Glomerular endothelial cell (primary cell): ENCODE data around the gene PLD6. TPM values are rescaled to one million over a fixed set of nuclear protein-coding genes. Genes with fewer than 3 reads are reported as not detected.

Experiments
- DNase-seq: peaks from one replicate; pipeline ENCODE4 v3.0.0-alpha.2; 2011; ENCODE audit warnings: low read depth, low spot score; ENCODE audit errors: extremely low read depth
- total RNA-seq: library from RNA; depleted of rRNA; stranded (reverse); fragments of >200 nt; gene quantifications from 2 replicates; pipeline ENCODE4 v1.2.3, GENCODE V29; 2015

The PLD6 gene
- total RNA-seq, 1 donor from 2014 or later, result 2.0 TPM

GRCh38 chr17:17227608-17228520 lies 21.7 kb upstream of the PLD6 start:
- DNase-seq, result no peak

DNA sequence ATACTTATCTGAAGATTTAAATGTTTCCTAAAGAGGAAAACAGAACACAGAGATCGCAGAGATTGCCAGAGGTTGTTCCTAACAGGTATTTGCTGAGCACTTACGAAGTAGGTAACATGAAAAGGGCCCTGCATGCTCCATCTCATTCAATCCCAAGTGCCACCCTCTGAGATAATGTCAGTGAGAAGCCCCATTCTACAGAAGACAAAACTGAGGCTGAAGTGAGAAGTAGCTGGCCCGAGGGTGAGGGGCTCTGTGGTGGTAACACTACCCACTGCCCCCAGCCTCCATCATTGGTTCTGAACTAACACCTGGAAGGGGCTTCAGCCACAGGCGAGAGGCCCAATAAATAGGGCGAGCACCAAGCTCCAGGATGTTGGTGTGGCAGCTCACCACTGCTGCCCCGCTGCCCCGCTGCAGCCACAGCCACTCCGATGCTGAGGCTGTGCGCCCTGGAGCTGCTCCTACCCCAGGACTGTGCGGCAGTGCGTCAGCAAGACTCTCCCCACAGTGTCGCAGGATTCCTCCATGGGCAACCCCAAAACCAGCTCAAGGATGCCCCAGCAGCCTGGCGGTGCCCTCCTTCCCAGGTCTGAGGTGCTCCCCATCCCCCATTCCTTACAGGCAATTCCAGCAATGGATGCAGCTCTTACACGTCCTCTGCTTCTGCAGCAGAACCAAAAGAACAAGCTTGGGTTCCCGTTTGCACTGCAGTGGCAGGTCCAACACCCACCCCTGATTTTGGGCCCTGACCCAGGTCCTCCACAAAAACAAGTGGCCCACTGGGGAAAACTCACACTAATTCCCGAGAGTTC lies 20.5 kb upstream of the PLD6 start:
- no peak for DNase-seq

DNA sequence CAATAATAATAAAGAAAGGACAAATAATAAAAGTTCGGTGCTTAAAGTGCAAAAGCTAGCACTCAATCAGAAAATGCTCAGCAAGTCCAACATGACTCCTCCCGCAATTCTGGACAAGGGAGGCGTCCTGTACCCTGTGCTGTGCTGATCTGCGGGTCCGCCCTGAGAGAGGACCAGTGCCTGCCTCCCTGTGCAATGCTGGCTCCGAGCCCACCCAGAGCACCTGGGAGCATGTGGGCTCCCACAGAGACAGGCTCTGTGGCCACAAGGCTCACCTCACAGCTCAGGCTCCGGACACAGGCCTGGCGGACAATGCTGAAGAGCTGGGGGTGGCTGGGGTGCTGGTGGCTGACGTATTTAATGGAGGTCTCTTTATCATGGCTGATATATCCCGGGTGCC lies 19.8 kb upstream of the PLD6 start:
- no peak for DNase-seq

DNA sequence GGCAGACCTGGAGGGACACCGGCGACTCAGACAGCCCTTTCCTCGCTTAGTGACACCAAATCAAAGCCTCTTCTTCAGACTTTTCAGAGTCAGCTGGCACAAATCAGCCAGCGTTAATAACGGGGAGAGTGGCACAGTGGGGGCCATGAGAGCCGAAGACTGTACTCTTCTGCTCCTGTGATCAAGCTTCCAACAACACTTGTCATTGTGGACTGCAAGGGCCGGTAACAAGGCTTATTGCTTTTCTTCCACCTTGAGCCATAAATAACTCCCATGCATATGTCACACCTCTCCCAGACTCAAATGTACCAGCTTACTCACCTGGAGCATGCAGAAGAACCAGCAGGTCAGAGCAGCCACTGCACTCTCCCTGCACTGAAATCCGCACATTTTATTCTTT lies 18.0 kb upstream of the PLD6 start:
- no peak for DNase-seq

GRCh38 chr17:17223736-17224135 lies 17.6 kb upstream of the PLD6 start:
- DNase-seq, result no peak

GRCh38 chr17:17221329-17221728 lies 15.2 kb upstream of the PLD6 start:
- no peak for DNase-seq

- DNase-seq, result no peak
Observed at GRCh38 chr17:17220529-17220928, 14.4 kb upstream of the PLD6 start.

DNA sequence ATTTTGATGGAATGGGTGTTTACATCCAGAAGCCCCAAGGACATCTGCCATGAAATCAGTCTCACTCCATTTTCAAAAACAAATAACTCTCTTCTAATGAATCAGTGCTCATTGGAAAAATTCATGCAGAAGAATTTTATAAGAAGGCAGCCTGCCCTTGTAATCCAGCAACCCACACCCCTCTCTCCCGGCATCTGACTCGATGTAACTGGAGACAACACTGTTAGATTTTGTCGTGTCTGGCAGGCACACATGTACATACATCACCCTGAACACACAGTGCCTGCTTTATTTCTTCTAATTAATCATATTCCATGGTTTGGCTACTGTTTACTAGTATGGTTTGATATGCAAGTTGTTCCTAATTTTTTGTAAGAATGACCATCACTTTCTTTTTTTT lies 11.9 kb upstream of the PLD6 start:
- DNase-seq, result no peak

- no peak for DNase-seq
Observed at GRCh38 chr17:17216776-17217175, 10.6 kb upstream of the PLD6 start.

- DNase-seq, result no peak
Observed at GRCh38 chr17:17216236-17216635, 10.1 kb upstream of the PLD6 start.

- no peak for DNase-seq
Observed at GRCh38 chr17:17215575-17215974, 9.4 kb upstream of the PLD6 start.

- no peak for DNase-seq
Observed at GRCh38 chr17:17214646-17215436, 8.7 kb upstream of the PLD6 start.

GRCh38 chr17:17213775-17214174 lies 7.6 kb upstream of the PLD6 start:
- DNase-seq, result no peak

GRCh38 chr17:17207998-17208397 lies 1.9 kb upstream of the PLD6 start:
- DNase-seq, result no peak

GRCh38 chr17:17206913-17207335 lies 791 bp upstream of the PLD6 start:
- no peak for DNase-seq

DNA sequence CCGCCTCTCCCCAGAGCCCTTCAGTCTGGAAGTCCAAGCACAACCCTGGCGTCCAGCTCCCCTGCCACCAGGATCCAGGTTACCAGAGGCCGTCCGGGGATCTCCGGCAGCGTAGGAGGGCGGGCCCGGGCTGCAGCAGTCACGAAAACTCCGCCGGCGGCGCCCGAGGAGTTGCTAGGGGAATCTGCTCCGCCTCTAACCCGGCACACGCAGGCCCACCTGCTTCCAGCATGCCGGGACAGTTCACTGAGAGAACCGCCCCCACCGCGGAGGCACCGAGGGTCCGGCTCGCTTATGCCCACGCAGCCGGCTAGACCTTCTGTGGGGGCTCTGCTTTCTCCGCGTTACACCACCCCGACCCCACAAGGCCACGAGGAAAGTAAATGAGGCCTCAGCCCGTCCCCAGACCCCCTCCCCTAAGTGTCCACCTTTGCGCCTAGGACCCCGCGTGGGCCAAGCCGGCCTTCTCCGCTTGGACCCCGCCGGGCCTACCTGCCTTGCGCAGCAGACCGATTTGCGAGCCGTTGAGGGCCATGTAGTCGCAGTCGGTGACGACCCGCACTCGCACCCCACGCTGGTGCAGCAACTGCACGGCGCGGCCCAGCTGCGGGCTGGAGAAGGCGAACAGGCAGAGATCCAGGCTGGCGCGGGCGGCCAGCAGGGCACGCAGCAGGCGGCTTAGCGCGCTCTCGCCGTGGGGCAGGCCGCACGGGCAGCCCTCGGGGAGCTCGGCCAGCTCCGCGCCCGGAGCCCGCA lies 587 bp downstream of the PLD6 start:
- DNase-seq, result no peak

DNA sequence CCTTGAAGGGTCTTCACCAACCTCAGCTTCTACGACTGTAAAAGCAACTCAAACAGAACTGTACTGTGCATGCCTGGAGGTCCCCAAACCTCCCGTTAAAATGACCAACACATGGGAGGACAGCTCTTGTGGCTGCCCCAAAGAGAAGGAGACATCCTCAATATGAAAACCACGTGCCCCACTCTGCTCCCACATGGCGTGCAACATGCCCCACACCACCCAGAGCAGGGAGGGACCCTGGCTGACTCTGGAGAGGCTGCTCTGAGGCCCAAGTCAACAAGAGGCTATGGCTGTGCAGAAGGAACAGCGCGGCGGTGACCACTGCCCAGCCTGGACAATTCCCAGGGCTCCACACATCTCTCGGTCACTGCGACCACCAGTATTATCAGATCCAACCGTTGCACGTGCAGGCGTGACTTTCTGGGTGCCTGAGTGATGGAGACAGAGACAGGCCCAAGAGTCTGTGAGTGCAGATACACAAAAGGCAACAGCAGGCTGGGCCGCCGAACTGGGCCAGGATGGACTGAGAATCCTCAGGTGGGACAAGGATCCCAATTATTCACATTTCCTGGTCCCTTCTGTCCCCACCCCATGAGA lies 1.4 kb downstream of the PLD6 start:
- no peak for DNase-seq

GRCh38 chr17:17204041-17204591 lies 2.0 kb downstream of the PLD6 start:
- no peak for DNase-seq

DNA sequence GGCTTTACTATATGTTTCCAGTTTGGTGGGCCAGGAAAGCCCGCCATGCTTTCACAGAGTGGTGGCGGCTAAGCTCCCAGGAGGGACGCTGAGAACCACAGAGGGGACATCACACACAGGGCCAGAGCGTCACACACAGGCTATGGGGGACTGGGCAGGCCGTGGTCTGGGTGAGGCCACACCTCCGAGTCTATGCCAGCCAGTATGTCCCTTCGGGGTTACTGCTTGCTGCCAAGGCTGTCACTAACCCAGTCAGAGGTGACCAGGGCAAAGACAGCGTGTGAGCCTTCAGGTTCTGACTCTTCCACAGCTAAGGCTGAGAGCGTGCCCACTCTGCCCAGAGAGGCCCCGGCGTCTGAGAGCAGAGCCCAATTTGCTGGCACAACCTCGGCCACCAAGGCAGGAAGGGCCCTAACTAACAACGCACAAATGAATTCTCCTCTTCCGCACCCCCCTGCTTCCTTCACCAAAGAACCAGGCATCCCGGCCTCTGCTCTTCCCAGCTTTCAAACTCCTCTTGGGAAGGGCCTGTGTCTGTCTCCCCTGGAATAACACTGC lies 2.9 kb downstream of the PLD6 start:
- no peak for DNase-seq
